Esophagus mucosa (tissue), 1 donor: ENCODE results near the gene HNRNPA0. TPM values are rescaled to one million over a fixed set of nuclear protein-coding genes. Genes with fewer than 3 reads are reported as not detected.

Experiments
- ATAC-seq: fragments of 200-7000 bp; cut with Tn5 transposase; one replicate; pipeline ENCODE4 v1.9.1; 2020
- total RNA-seq: library from RNA; stranded (reverse); gene quantifications from one replicate; pipeline ENCODE4 v1.2.4, GENCODE V29; 2023
- donor health status: DM: yes; HTN: yes; CAD: no.

Gene HNRNPA0
- total RNA-seq, 1 donor from 2014 or later = 17.9 TPM

GRCh38 chr5:137724251-137724650 lies 29.9 kb downstream of the HNRNPA0 start:
- no peak for ATAC-seq

DNA sequence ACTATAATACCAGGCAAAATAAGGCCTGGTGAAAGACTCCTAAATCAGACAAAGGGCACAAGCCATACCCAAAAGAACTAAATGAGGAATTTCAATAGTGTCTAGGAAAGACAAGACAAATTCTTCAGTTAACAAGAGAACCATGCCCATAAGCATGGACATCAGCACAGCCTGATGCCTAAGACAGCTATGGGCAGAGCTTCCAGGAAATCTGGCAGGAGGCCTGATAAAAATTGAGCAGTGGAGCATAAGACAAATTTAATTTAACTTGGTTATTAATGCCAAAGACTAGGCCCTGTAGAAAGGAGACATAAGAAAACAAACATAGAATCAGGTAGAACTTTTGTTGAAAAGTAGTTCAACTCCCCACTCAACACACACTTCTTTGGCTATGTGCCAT lies 35.6 kb downstream of the HNRNPA0 start:
- ATAC-seq = no peak

GRCh38 chr5:137716337-137716736 lies 37.8 kb downstream of the HNRNPA0 start:
- ATAC-seq = no peak

DNA sequence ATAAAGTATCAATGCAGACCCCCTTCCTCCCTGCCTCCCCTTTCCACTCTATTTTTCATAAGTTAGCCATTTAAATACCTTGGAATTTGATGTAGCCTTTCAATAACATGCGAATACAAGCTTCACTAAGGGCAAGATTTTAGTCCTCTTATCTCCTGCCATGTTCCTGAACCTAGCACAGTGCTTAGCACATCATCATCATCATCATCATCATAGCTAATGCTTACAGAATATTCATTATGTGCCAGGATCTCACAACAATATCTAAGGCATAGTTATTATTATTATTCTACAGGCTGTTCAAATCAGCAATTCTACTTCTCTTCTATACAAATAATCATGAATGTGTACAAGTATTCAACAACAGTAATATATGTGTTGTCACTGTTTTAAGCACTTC lies 38.7 kb downstream of the HNRNPA0 start:
- ATAC-seq = no peak

DNA sequence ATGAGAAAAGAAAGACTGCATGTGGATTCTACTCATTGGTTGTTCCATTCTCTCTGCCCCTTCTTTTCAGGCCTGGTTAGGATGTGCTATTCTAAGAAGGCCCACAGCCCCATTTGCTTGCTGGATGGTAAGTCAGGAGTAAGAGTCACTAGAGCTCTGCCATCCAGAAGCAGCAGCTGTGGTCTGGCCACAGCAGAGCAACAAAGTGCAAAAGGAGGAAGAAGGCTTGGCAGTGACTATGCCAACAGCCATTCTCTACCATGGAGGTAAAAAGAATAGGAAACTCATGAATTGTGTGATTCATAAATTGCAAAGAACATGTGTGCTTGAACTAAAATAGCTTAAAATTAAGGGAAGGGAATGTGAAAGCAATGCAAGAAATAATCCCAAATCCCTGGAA lies 39.2 kb downstream of the HNRNPA0 start:
- ATAC-seq = no peak

GRCh38 chr5:137714494-137714893 lies 39.7 kb downstream of the HNRNPA0 start:
- no peak for ATAC-seq

DNA sequence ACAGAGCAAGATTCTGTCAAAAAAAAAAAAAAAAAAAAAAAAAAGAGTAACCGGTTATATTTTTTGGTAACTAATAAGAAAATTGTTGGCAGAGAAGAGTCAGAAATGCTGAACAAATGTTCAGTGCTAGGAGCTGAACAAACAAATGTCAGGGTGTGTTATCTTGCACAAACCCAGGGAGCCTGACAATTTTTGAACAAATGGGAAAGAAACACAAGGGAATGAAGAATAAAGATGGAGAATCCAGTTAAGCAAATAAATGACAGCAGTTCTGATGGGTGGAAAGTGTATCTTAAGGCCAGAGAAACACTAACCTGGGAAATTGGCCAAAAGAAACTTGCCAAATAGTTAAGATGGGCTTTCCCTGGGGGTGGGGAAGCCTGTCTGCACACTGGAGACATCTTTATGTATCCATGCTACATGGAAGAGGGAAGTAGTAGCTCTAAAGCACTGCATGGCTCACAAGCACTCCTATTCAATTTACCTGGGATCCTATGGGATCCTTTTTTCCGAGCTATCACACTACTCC lies 42.0 kb downstream of the HNRNPA0 start:
- no peak for ATAC-seq

DNA sequence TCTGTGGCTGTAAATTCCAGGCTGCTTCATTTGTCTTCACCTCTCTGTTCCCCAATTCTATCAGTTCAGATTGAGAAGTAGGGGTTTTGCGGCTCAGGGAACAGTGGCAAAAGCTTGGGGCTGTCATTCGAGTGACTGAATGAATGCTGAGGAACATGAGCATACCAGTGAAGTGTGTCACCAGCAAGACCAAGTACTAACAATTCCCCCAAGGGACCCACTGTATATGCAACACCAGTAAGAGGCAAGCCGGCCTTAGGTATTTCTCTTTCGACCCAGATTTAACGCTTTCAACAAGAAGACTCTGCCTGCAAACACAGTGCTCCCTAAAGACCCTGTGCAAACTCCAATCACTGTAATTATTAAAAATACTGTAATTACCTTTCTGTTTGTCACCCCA lies 44.1 kb downstream of the HNRNPA0 start:
- no peak for ATAC-seq

- no peak for ATAC-seq
Observed at GRCh38 chr5:137708796-137709559, 45.2 kb downstream of the HNRNPA0 start.

DNA sequence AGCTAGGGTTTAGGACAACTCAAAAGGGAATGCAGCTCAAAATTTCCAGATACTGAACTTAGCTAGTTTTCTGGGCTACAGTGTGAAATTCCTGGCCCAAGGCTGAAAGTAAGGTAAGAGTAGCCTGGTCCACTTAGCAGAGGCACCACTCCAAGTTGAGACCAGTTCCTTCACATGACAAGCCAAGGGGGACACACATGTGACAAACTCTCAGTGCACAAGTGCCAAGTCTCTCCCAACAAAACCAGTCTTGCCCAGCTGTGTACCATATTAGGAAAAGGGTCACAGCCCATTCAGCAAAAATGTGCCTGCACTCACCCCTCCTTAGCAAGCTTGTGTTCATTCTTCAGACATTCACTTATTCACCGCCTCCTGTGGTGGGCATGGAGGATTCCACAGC lies 46.1 kb downstream of the HNRNPA0 start:
- ATAC-seq = no peak

DNA sequence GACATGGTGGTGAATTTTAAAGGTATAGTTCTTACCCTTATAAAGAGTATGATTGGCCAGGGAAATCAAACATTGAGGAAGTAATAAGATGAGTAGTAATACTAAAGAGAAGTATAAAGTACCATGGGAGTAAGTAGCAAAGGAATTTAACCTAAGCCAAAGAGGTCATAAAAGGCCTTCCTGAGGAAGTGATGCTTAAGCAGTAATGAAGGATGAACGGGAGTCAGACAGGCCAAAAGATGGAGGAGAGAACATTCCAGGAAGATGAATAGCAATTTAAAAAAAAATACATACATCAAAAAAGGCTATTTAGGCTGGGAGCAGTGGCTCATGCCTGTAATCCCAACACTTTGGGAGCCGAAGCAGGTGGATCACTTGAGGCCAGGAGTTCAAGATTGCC lies 47.3 kb downstream of the HNRNPA0 start:
- no peak for ATAC-seq

- ATAC-seq = no peak
Observed at GRCh38 chr5:137705106-137705505, 49.1 kb downstream of the HNRNPA0 start.

- no peak for ATAC-seq
Observed at GRCh38 chr5:137703565-137703964, 50.6 kb downstream of the HNRNPA0 start.

- no peak for ATAC-seq
Observed at GRCh38 chr5:137700282-137700680, 53.9 kb downstream of the HNRNPA0 start.

DNA sequence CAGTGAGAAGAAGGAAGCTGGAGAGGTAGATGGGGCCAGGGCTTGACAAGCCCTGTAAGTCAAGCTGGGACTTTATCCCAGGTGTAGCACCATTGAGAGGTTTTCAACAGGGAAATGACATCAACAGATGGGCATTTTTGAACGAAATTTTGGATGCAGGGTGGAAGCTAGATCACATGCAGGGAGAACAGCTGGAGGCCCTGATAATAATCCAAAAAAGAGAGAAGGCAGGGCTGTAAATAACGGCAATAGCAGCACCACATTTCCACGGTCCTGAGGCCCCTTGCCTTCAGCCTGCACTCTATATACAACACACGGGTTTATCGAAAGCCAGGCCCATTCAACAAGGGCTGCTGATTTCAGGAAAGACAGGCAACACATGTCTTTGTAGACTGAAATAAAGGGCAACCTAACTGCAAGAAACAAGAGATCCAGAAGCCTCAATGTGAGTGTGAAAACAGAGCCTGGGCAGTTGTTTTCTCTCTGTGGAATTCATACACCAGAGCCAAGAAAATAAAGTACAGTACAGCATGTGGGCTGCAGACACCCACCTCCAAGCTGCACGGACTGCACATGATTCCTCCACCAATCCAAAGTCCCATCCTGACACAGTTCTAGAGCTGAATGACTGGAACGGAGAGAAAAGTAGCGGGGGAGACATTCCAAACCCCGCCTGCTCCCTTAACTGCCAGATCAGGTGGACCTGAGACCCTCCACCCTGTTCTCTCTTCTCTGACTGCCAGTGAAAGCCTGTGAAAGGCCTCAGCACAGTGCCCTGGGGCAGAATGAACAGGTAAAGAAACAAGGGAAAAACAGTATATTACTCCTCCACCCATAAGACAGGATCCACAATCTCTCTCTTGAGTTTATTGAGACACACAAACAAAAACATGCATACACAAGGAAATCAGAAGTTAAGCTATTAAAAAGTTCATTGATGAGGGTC lies 54.6 kb downstream of the HNRNPA0 start:
- ATAC-seq = no peak

DNA sequence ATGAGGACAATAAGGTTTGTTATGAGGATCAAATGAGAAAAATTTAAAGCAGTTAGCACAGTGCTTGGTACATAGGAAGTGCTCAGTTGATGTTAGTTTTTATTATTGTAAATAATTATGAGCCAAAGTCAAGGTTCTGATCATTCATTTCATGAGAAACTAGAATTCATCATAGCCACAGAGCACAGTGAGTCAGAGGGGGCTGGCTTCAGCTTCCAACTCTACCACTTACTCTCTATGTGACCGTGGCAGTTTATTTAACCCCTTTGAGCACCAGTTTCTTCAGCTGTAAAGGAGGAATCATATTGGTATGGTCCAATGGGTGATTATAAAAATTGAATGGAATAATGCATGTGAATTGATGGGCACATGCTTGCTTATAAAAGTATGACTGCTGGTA lies 57.7 kb downstream of the HNRNPA0 start:
- no peak for ATAC-seq

GRCh38 chr5:137695651-137696428 lies 58.3 kb downstream of the HNRNPA0 start:
- ATAC-seq = peak; percentile 23

Other genes starting within 250 kb of the HNRNPA0 start
- gene KLHL3, start 18.3 kb downstream of the HNRNPA0 start, total RNA-seq = 4.4 TPM
- gene MYOT, start 113.5 kb upstream of the HNRNPA0 start, total RNA-seq = not detected
- gene PKD2L2, start 135.1 kb upstream of the HNRNPA0 start, total RNA-seq = not detected